Spinal cord (tissue), 4 donors: ENCODE data around the gene TIMMDC1. TPM values are rescaled to one million over a fixed set of nuclear protein-coding genes. Genes with fewer than 3 reads are reported as not detected.

ENCODE experiments used
- polyA plus RNA-seq, 2 donors: library from polyadenylated mRNA; unstranded; fragments of 120-200 nt; gene quantifications; one replicate each; pipeline ENCODE4 v1.2.1, GENCODE V29; 2013; ENCODE audit not compliant: insufficient read length in 2 of 2
- total RNA-seq, 2 donors: library from RNA; depleted of rRNA in 1 of 2; stranded (reverse); fragments of 120-200 nt in 1 of 2; fragments of >200 nt in 1 of 2; gene quantifications; one replicate each; pipeline versions ENCODE4 v1.2.3 to v1.2.4, GENCODE V29; 2013 to 2014

TIMMDC1 gene
- total and polyA plus RNA-seq, 4 donors, result 49.5 to 105 (median 96.9) TPM

Other genes with a start within 250 kb of the TIMMDC1 start
- 10 to 100 TPM; 15.0 to 27.9 TPM for gene ARHGAP31, start 204.2 kb upstream of the TIMMDC1 start, total RNA-seq
- 10 to 100 TPM; 17.5 to 25.3 TPM for gene ARHGAP31, start 204.2 kb upstream of the TIMMDC1 start, polyA plus RNA-seq
- 10 to 100 TPM; 31.1 to 38.7 TPM for gene TMEM39A, start 34.9 kb upstream of the TIMMDC1 start, total RNA-seq
- 10 to 100 TPM; 19.9 to 26.8 TPM for gene TMEM39A, start 34.9 kb upstream of the TIMMDC1 start, polyA plus RNA-seq
- gene POGLUT1, start 29.6 kb upstream of the TIMMDC1 start, total RNA-seq, result 10 to 100 TPM; 20.2 to 22.9 TPM
- 10 to 100 TPM; 17.2 to 22.7 TPM for gene POGLUT1, start 29.6 kb upstream of the TIMMDC1 start, polyA plus RNA-seq
- under 1 TPM in 1 of 2 donors, not detected in 1; 0.20 TPM for gene CD80, start 61.1 kb downstream of the TIMMDC1 start, total RNA-seq
- gene CD80, start 61.1 kb downstream of the TIMMDC1 start, polyA plus RNA-seq, result not detected
- gene ADPRH, start 80.9 kb downstream of the TIMMDC1 start, total RNA-seq, result 1 to 10 TPM; 2.5 to 3.2 TPM
- gene ADPRH, start 80.9 kb downstream of the TIMMDC1 start, polyA plus RNA-seq, result 1 to 10 TPM; 2.7 to 3.1 TPM
- 1 to 10 TPM in 1 of 2 donors, under 1 TPM in 1; 0.69 to 1.9 TPM for gene PLA1A, start 99.3 kb downstream of the TIMMDC1 start, total RNA-seq
- under 1 TPM; 0.41 to 0.45 TPM for gene PLA1A, start 99.3 kb downstream of the TIMMDC1 start, polyA plus RNA-seq
- 1 to 10 TPM in 1 of 2 donors, under 1 TPM in 1; 0.89 to 4.6 TPM for gene POPDC2, start 162.0 kb downstream of the TIMMDC1 start, total RNA-seq
- 1 to 10 TPM; 1.8 to 3.9 TPM for gene POPDC2, start 162.0 kb downstream of the TIMMDC1 start, polyA plus RNA-seq
- 10 to 100 TPM; 22.8 to 42.4 TPM for gene COX17, start 178.9 kb downstream of the TIMMDC1 start, total RNA-seq
- gene COX17, start 178.9 kb downstream of the TIMMDC1 start, polyA plus RNA-seq, result 10 to 100 TPM; 48.0 to 58.5 TPM
- gene CFAP91, start 204.5 kb downstream of the TIMMDC1 start, total RNA-seq, result 10 to 100 TPM in 1 of 2 donors, 1 to 10 TPM in 1; 8.8 to 18.3 TPM
- gene CFAP91, start 204.5 kb downstream of the TIMMDC1 start, polyA plus RNA-seq, result 10 to 100 TPM; 14.0 to 14.6 TPM